HepG2 (cell line): ENCODE measurements around the gene DPM2. TPM values are rescaled to one million over a fixed set of nuclear protein-coding genes. Genes with fewer than 3 reads are reported as not detected.

ENCODE experiments used
- ATAC-seq: fragments of 200-7000 bp; cut with Tn5 transposase; 3 replicates; pipeline ENCODE4 v1.9.1; 2020; ENCODE audit warnings: mild to moderate bottlenecking, moderate library complexity
- BruUV-seq: library from RNA; stranded (reverse); fragments of 400-500 nt; replicated peaks from 2 replicates; lab custom pipeline; 2021; lab: Mats Ljungman, UMichigan
- CTCF ChIA-PET: fragments of 300-600 bp; formaldehyde crosslinking; extraction: SDS; loops from one replicate; lab custom pipeline; 2021; ENCODE audit warnings: low total read pairs, inconsistent platforms, low intra/inter-chr PET ratio; lab: Yijun Ruan, JAX
- POLR2A ChIA-PET: fragments of 350-600 bp; sonication (Branson Sonifier 250); formaldehyde crosslinking; loops from one replicate; lab custom pipeline; 2020; ENCODE audit warnings: antibody characterized with exemption, inconsistent platforms; lab: Yijun Ruan, JAX
- DNase-seq: peaks from one replicate; pipeline ENCODE4 v3.0.0-alpha.2; 2015; ENCODE audit warnings: low spot score
- FAIRE-seq: peaks from 3 replicates; lab custom pipeline; 2011; peaks lifted over from hg19 to GRCh38; lab: Jason Lieb, UNC
- H2AFZ ChIP-seq: one replicate; pipeline ENCODE4 v1.6.1; 2011; ENCODE audit warnings: low read length, inconsistent platforms
- H3K27ac ChIP-seq: fragments of 300-600 bp; 3 replicates; pipeline ENCODE4 v1.8.0; 2011; ENCODE audit warnings: mixed run types, mild to moderate bottlenecking, mixed read lengths, low read length, inconsistent platforms; ENCODE audit not compliant: insufficient read depth; ENCODE audit errors: extremely low read length
- H3K27me3 ChIP-seq, 2 experiments: fragments of 200-600 bp in 1 of 2; 2 replicates in 1 of 2; 3 replicates in 1 of 2; pipeline versions ENCODE4 v1.6.0 to v1.8.0; 2011; ENCODE audit warnings: low read length in 2 of 2, mild to moderate bottlenecking in 2 of 2, moderate library complexity in 2 of 2, inconsistent platforms in 1 of 2; ENCODE audit not compliant: insufficient read depth in 2 of 2, control insufficient read depth in 1 of 2
- H3K36me3 ChIP-seq, 2 experiments: fragments of 200-600 bp in 1 of 2; replicated peaks in 1 of 2; 2 replicates in 1 of 2; 3 replicates in 1 of 2; pipeline versions ENCODE4 v1.5.1 to v1.8.0; 2011; ENCODE audit warnings: low read length in 2 of 2, inconsistent platforms in 1 of 2; ENCODE audit not compliant: insufficient read depth in 2 of 2, control insufficient read depth in 1 of 2
- H3K4me1 ChIP-seq: 2 replicates; pipeline ENCODE4 v1.5.1; 2012; ENCODE audit warnings: low read length, inconsistent platforms; ENCODE audit not compliant: insufficient read depth
- H3K4me2 ChIP-seq: 2 replicates; pipeline ENCODE4 v1.6.0; 2011; ENCODE audit warnings: low read depth, low read length, inconsistent platforms
- H3K4me3 ChIP-seq, 3 experiments: fragments of 200-600 bp in 1 of 3; sonication (generic), shearing (Covaris generic) in 1 of 3; replicated peaks in 1 of 3; 2 replicates each; pipeline ENCODE4 v1.5.1; 2011 to 2016; ENCODE audit warnings: low read length in 3 of 3, inconsistent platforms in 2 of 3, low read depth in 2 of 3, mild to moderate bottlenecking in 2 of 3, control low read depth in 1 of 3, mixed read lengths in 1 of 3; ENCODE audit not compliant: insufficient read depth in 1 of 3
- H3K79me2 ChIP-seq: one replicate; pipeline ENCODE4 v1.6.1; 2011; ENCODE audit warnings: low read length, inconsistent platforms; ENCODE audit not compliant: insufficient read depth
- H3K9ac ChIP-seq: 2 replicates; pipeline ENCODE4 v1.6.0; 2011; ENCODE audit warnings: mild to moderate bottlenecking, low read depth, low read length, inconsistent platforms; ENCODE audit not compliant: insufficient read depth
- H3K9me3 ChIP-seq: 2 replicates; pipeline ENCODE4 v1.5.1; 2012; ENCODE audit warnings: mild to moderate bottlenecking, low read length
- H4K20me1 ChIP-seq: 2 replicates; pipeline ENCODE4 v1.6.0; 2011; ENCODE audit warnings: inconsistent platforms, mild to moderate bottlenecking, low read length, moderate library complexity; ENCODE audit not compliant: insufficient read depth
- EED ChIP-seq: sonication (generic); formaldehyde crosslinking; IDR thresholded peaks from 2 replicates; pipeline ENCODE4 v1.5.0; 2020; ENCODE audit warnings: mild to moderate bottlenecking, missing genetic modification reagents
- PLRG1 ChIP-seq: fragments of 450-650 bp; conservative IDR thresholded peaks from 2 replicates; pipeline ENCODE4 v1.6.1; 2016
- SIX4 ChIP-seq: sonication (generic); formaldehyde crosslinking; IDR thresholded peaks from 2 replicates; pipeline ENCODE4 v1.4.0; 2020; ENCODE audit warnings: missing genetic modification reagents
- SOX13 ChIP-seq, 3 experiments: fragments of 450-650 bp in 1 of 3; sonication (generic) in 1 of 3; formaldehyde crosslinking in 1 of 3; IDR thresholded peaks in 2 of 3; conservative IDR thresholded peaks in 1 of 3; 2 replicates each; pipeline versions ENCODE4 v1.5.0 to v1.6.1; 2016 to 2020; ENCODE audit warnings: antibody characterized with exemption in 1 of 3, mild to moderate bottlenecking in 1 of 3, missing compliant biosample characterization in 1 of 3, missing genetic modification reagents in 1 of 3, moderate library complexity in 1 of 3
- USF2 ChIP-seq, 2 experiments: sonication (generic) in 1 of 2; formaldehyde crosslinking in 1 of 2; IDR thresholded peaks; 2 replicates each; pipeline versions ENCODE4 v1.5.1 to v1.6.1; 2011 to 2020; ENCODE audit warnings: borderline replicate concordance in 1 of 2, low read depth in 1 of 2, low read length in 1 of 2, mild to moderate bottlenecking in 1 of 2, missing genetic modification reagents in 1 of 2, moderate library complexity in 1 of 2
- ZFP91 ChIP-seq: sonication (generic); formaldehyde crosslinking; IDR thresholded peaks from 2 replicates; pipeline ENCODE4 v1.9.0; 2022; ENCODE audit warnings: missing genetic modification reagents, mild to moderate bottlenecking, borderline replicate concordance
- ZNF441 ChIP-seq: sonication (generic); formaldehyde crosslinking; IDR thresholded peaks from 2 replicates; pipeline ENCODE4 v1.7.0; 2021; ENCODE audit warnings: missing genetic modification reagents, borderline replicate concordance
- ZNF512 ChIP-seq: sonication (generic); formaldehyde crosslinking; IDR thresholded peaks from 2 replicates; pipeline ENCODE4 v1.4.0; 2020; ENCODE audit warnings: mild to moderate bottlenecking, missing genetic modification reagents
- ZNF687 ChIP-seq: sonication (generic); formaldehyde crosslinking; IDR thresholded peaks from 2 replicates; pipeline ENCODE4 v1.5.1; 2020; ENCODE audit warnings: mild to moderate bottlenecking, missing genetic modification reagents, moderate library complexity
- WGBS: methylation state at CpG from one replicate; pipeline ENCODE4 v1.1.6; 2017; ENCODE audit warnings: low lambda C conversion rate; 5-methylcytosine and 5-hydroxymethylcytosine counted together
- in situ Hi-C: cut with HindIII; loops from 2 replicates; pipeline ENCODE4 v1.10.0; 2017; ENCODE audit warnings: low pct_unique_long_range_greater_than_20kb; ENCODE audit not compliant: extremely low pct_ligation_motif_present
- intact Hi-C: fragments of 100-400 bp; cut with micrococcal nuclease; formaldehyde crosslinking; loops from one replicate; pipeline ENCODE4 v1.10.0; 2022; ENCODE audit not compliant: unreplicated experiment
- polyA plus RNA-seq, 8 experiments: library from polyadenylated mRNA; depleted of rRNA in 3 of 8; stranded (reverse) in 7 of 8; unstranded in 1 of 8; fragments of >200 nt; fragmentation: Illumina TruSeq in 4 of 8; extraction: Trizol in 4 of 8; gene quantifications; 2 replicates each; pipeline versions ENCODE4 v1.2.1 to v1.2.3, GENCODE V29; 2011 to 2016; ENCODE audit warnings: low read depth in 4 of 8, missing spikeins in 1 of 8, mixed read lengths in 1 of 8; ENCODE audit not compliant: insufficient read depth in 1 of 8
- total RNA-seq, 5 experiments: library from RNA; depleted of rRNA; stranded (reverse); fragments of >200 nt; fragmentation: Illumina TruSeq; extraction: Trizol; gene quantifications; 2 replicates each; pipeline ENCODE4 v1.2.3, GENCODE V29; 2016; ENCODE audit warnings: low read depth in 1 of 5

DPM2 gene
- total and polyA plus RNA-seq, 2 of the 13 experiments (the other 11 are each of a cell fraction or from before 2014, with no cell fraction given), result 24.8 to 35.3 TPM

- TF ChIP-seq ZFP91 (CRISPR knock-in tag), result peak; percentile 28; the same call in 1 of the 2 replicates
- TF ChIP-seq ZNF441 (CRISPR knock-in tag), result no peak
- 0 out of 2 replicates have a peak, but pooled peaks have one; percentile 59 for TF ChIP-seq EED (CRISPR knock-in tag)
- no peak for TF ChIP-seq PLRG1
Measured at GRCh38 chr9:127947841-127948710, 10.4 kb upstream of the DPM2 start (continued).

GRCh38 chr9:127946728-127947127 is 9.1 kb upstream of the DPM2 start:
- FAIRE-seq, result no peak
- ChIA-PET POLR2A (no interaction called here), CTCF (no interaction called here)
- ATAC-seq, result no peak
- 52% methylated on average over 2 of the region's 3 CpGs for WGBS
- peaks cover 45% of the 10 kb centered on the region for H3K79me2 ChIP-seq
- H3K4me2 ChIP-seq, result peak overlapping the region; percentile 51
- H3K9me3 ChIP-seq, result no peaks in the 10 kb centered on the region
- no TSS peak for BruUV-seq
- H3K36me3 ChIP-seq, result peaks cover 21 to 58% of the 10 kb centered on the region in 2 experiments; a peak in 4 of 5 replicates
- peak overlapping the region in 1 of 3 experiments; percentile 26; a peak in 1 of 6 replicates for H3K4me3 ChIP-seq
- DNase-seq, result peak; percentile 28
- peak overlapping the region; percentile 42 for H3K27ac ChIP-seq
- peak overlapping the region; percentile 39; the same call in 1 of the 2 replicates for H3K9ac ChIP-seq
- in situ Hi-C loops, result no loop called here
- intact Hi-C loops, result loop anchor here (10.0 kb wide), 1 partner anchor 168 kb away; no protein-coding TSS in a partner anchor
- H2AFZ ChIP-seq, result no peak overlapping the region
- no peaks in the 10 kb centered on the region; a peak in 1 of 5 replicates for H3K27me3 ChIP-seq
- peaks cover 7% of the 10 kb centered on the region for H4K20me1 ChIP-seq
- peaks cover 78% of the 10 kb centered on the region for H3K4me1 ChIP-seq
- TF ChIP-seq SOX13 (IDR thresholded peaks at IDR 0.05), result no peak
- TF ChIP-seq SOX13 (CRISPR knock-in tag; conservative IDR thresholded peaks at IDR 0.05 in 1 of 2, IDR thresholded peaks at IDR 0.05 in 1 of 2), result peak in 1 of 2 experiments; percentile 44; a peak in 1 of 4 replicates
- peak; percentile 57; the same call in 1 of the 2 replicates for TF ChIP-seq SIX4 (CRISPR knock-in tag)
- peak; percentile 47 for TF ChIP-seq USF2 (IDR thresholded peaks at IDR 0.05; ENCODE audit: low read depth, low read length)
- peak; percentile 70; the same call in 1 of the 2 replicates for TF ChIP-seq USF2 (CRISPR knock-in tag; IDR thresholded peaks at IDR 0.05; ENCODE audit: borderline replicate concordance)
- TF ChIP-seq ZNF512 (CRISPR knock-in tag), result no peak
- peak; percentile 43; the same call in 1 of the 2 replicates for TF ChIP-seq ZNF687 (CRISPR knock-in tag)
